ENCODE measurements around the gene PITRM1. TPM values are rescaled to one million over a fixed set of nuclear protein-coding genes. Genes with fewer than 3 reads are reported as not detected.

Gene PITRM1
- total RNA-seq, 1 donor from 2014 or later: 110 TPM

DNA sequence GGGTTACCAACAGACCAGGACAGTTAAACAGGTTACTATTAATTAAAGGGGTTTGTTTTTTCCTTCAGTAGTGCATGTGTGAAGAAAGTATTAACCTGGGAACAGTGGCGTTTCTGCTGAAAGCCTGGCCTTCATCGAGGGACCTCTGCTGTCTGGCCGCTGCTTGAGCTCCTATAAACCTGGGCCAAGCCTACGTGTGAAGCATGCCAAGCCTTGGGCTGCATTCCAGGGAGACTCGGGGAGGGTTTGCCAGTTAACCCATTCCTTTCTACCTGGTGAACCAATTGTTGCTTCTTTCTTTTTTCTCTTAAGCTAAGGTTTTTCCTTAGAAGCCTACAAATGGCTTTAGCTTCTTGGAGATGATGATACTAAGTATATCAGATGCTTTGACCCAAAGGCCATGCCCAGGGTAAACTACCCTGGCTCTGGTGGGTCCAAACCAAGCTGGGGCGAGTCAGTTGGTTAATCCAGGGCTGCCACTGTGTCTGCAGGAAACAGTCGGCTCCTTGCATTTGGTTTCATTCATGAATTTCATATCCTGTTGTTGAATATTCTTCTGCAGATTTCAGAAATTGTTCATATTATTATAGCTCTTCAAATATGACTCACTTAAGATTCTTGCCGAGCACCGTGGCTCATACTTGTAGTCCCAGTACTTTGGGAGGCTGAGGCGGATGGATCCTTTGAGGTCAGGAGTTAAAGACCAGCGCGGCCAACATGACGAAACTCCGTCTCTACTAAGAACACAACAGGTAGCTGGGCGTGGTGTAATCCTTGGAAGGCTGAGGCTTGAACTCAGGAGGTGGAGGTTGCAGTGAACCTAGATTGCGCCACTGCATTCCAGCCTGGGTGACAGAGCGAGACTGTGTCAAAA, 81.4 kb downstream of the PITRM1 start:
- Histone ChIP-seq H3K27me3 (no peaks in the 10 kb centered on the region), H3K36me3 (no peaks in the 10 kb centered on the region), H3K9me3 (no peaks in the 10 kb centered on the region), H3K4me1 (peaks cover 13 to 33% of the 10 kb centered on the region in 2 donors), H3K4me3 (peak overlapping the region in 1 of 2 donors; percentile 32), H3K27ac (peak overlapping the region; percentile 85 to 86)
- TF ChIP-seq, protein P1, sequence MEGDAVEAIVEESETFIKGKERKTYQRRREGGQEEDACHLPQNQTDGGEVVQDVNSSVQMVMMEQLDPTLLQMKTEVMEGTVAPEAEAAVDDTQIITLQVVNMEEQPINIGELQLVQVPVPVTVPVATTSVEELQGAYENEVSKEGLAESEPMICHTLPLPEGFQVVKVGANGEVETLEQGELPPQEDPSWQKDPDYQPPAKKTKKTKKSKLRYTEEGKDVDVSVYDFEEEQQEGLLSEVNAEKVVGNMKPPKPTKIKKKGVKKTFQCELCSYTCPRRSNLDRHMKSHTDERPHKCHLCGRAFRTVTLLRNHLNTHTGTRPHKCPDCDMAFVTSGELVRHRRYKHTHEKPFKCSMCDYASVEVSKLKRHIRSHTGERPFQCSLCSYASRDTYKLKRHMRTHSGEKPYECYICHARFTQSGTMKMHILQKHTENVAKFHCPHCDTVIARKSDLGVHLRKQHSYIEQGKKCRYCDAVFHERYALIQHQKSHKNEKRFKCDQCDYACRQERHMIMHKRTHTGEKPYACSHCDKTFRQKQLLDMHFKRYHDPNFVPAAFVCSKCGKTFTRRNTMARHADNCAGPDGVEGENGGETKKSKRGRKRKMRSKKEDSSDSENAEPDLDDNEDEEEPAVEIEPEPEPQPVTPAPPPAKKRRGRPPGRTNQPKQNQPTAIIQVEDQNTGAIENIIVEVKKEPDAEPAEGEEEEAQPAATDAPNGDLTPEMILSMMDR (IDR thresholded peaks at IDR 0.05): peak in 1 of 3 experiments; percentile 11
- no peak for DNase-seq (ENCODE audit: low spot score in 2 of 2)
- intact Hi-C loops (cut with DNase I): loop anchor here (1.0 to 5.0 kb wide), 3 partner anchors 16 to 44 kb away; no protein-coding TSS in a partner anchor

DNA sequence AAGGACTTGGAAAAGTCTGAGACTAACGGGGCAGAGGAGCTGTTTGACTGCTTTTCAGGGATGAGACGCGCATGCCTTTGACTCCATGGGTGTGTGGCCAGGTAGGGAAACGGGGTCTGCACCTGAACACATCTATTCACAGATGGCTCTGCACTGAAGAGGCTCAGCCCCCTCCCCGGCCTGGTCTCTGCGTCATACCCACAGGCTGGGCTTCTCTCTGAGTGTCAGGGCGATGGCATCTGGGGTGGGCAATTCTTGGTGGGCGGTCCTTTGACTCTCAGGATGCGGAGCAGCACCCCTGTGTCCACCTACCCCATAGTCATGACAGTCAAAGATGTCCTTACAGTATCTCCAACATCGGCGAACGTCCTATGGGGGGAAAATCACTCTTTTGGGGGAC, 82.2 kb downstream of the PITRM1 start:
- Histone ChIP-seq H3K27me3 (no peaks in the 10 kb centered on the region), H3K9me3 (no peaks in the 10 kb centered on the region), H3K4me1 (peaks cover 9 to 30% of the 10 kb centered on the region in 2 donors), H3K36me3 (no peaks in the 10 kb centered on the region), H3K27ac (peak overlapping the region; percentile 85 to 86), H3K4me3 (no peak overlapping the region)
- intact Hi-C loops (cut with DNase I): loop anchor here (5.0 kb wide), 1 partner anchor 43 kb away; no protein-coding TSS in a partner anchor
- no peak for DNase-seq (ENCODE audit: low spot score in 2 of 2)
- TF ChIP-seq, protein P1 (IDR thresholded peaks at IDR 0.05): no peak

Other genes starting within 250 kb of the PITRM1 start
- gene PFKP, start 105.2 kb downstream of the PITRM1 start, total RNA-seq: 197 TPM